GM18505 (cell line): ENCODE data around the gene PAK1IP1.
"Not testable (repeated sequence)": the region's sequence is repeated elsewhere in the genome, so short reads cannot be mapped to it uniquely, and the experiment has no call there.

Experiments
- ATAC-seq: cut with Tn5 transposase; IDR thresholded peaks from one replicate; pipeline ENCODE4 v1.9.1; 2021; ENCODE audit not compliant: unreplicated experiment
- POLR2A ChIP-seq: IDR thresholded peaks from 4 replicates; pipeline ENCODE4 v1.6.1; 2011; ENCODE audit warnings: borderline replicate concordance; ENCODE audit not compliant: insufficient read depth, insufficient read length; ENCODE audit errors: extremely low read depth

PAK1IP1 gene

GRCh38 chr6:10681795-10682194, 13.0 kb upstream of the PAK1IP1 start:
- ATAC-seq, result no peak

GRCh38 chr6:10682355-10682988, 12.3 kb upstream of the PAK1IP1 start:
- TF ChIP-seq POLR2A, result no peak
- ATAC-seq, result no peak

More at GRCh38 chr6:10681795-10682194, 13.0 kb upstream of the PAK1IP1 start:
- no peak for TF ChIP-seq POLR2A

- no peak for ATAC-seq
These were observed 10.2 kb upstream of the PAK1IP1 start for GRCh38 chr6:10684618-10685017.

GRCh38 chr6:10685092-10685915, 9.5 kb upstream of the PAK1IP1 start:
- TF ChIP-seq POLR2A, result no peak
- no peak for ATAC-seq

More at GRCh38 chr6:10684618-10685017, 10.2 kb upstream of the PAK1IP1 start:
- no peak for TF ChIP-seq POLR2A

GRCh38 chr6:10686901-10687300, 7.9 kb upstream of the PAK1IP1 start:
- ATAC-seq, result no peak
- no peak for TF ChIP-seq POLR2A

- ATAC-seq, result no peak
- TF ChIP-seq POLR2A, result no peak
These were observed 7.2 kb upstream of the PAK1IP1 start for GRCh38 chr6:10687582-10687981.

GRCh38 chr6:10690651-10691445, 3.9 kb upstream of the PAK1IP1 start:
- no peak for ATAC-seq
- no peak for TF ChIP-seq POLR2A

GRCh38 chr6:10692965-10693538, 1.7 kb upstream of the PAK1IP1 start:
- no peak for TF ChIP-seq POLR2A
- no peak for ATAC-seq

GRCh38 chr6:10695086-10695657, 400 bp downstream of the PAK1IP1 start:
- ATAC-seq, result no peak

GRCh38 chr6:10696655-10697054, 1.9 kb downstream of the PAK1IP1 start:
- TF ChIP-seq POLR2A, result no peak

More at GRCh38 chr6:10695086-10695657, 400 bp downstream of the PAK1IP1 start:
- no peak for TF ChIP-seq POLR2A

GRCh38 chr6:10713962-10714361, 19.2 kb downstream of the PAK1IP1 start:
- no peak for TF ChIP-seq POLR2A
- no peak for ATAC-seq

More at GRCh38 chr6:10696655-10697054, 1.9 kb downstream of the PAK1IP1 start:
- ATAC-seq, result no peak

GRCh38 chr6:10719296-10719963, 24.7 kb downstream of the PAK1IP1 start:
- no peak for TF ChIP-seq POLR2A
- ATAC-seq, result no peak

GRCh38 chr6:10719964-10720264, 25.1 kb downstream of the PAK1IP1 start:
- no peak for TF ChIP-seq POLR2A
- no peak for ATAC-seq

- no peak for ATAC-seq
- TF ChIP-seq POLR2A, result peak; percentile 69
These were observed 25.6 kb downstream of the PAK1IP1 start for GRCh38 chr6:10720265-10720959.

- not testable (repeated sequence) for ATAC-seq
These were observed 26.4 kb downstream of the PAK1IP1 start for GRCh38 chr6:10720960-10721849.
